H9 (cell line): ENCODE data around the gene BANF1. TPM values are rescaled to one million over a fixed set of nuclear protein-coding genes. Genes with fewer than 3 reads are reported as not detected.

Source experiments
- DNase-seq: peaks from one replicate; pipeline ENCODE4 v3.0.0-alpha.2; 2017
- H2AFZ ChIP-seq: one replicate; pipeline ENCODE4 v1.6.1; 2013; ENCODE audit warnings: mild to moderate bottlenecking, low read length, control low read depth, moderate library complexity
- H2AK5ac ChIP-seq: 2 replicates; pipeline ENCODE4 v1.6.1; 2013; ENCODE audit warnings: low read length, control low read depth, mixed read lengths; ENCODE audit not compliant: insufficient read length
- H2BK120ac ChIP-seq: one replicate; pipeline ENCODE4 v1.6.1; 2013; ENCODE audit warnings: low read depth, mild to moderate bottlenecking, low read length, control low read depth, inconsistent platforms; ENCODE audit not compliant: poor library complexity, severe bottlenecking
- H2BK12ac ChIP-seq: 2 replicates; pipeline ENCODE4 v1.6.1; 2013; ENCODE audit warnings: low read length, control low read depth, mixed read lengths, low read depth; ENCODE audit not compliant: insufficient read length
- H2BK15ac ChIP-seq: 2 replicates; pipeline ENCODE4 v1.6.1; 2013; ENCODE audit warnings: low read depth, low read length, control low read depth
- H2BK20ac ChIP-seq: one replicate; pipeline ENCODE4 v1.6.1; 2013; ENCODE audit warnings: low read depth, mild to moderate bottlenecking, low read length, control low read depth, inconsistent platforms; ENCODE audit not compliant: poor library complexity, severe bottlenecking
- H2BK5ac ChIP-seq: 2 replicates; pipeline ENCODE4 v1.6.1; 2013; ENCODE audit warnings: low read length, control low read depth, mixed read lengths; ENCODE audit not compliant: insufficient read length
- H3K14ac ChIP-seq: 2 replicates; pipeline ENCODE4 v1.6.1; 2013; ENCODE audit warnings: low read length, control low read depth; ENCODE audit not compliant: insufficient read depth
- H3K18ac ChIP-seq: 2 replicates; pipeline ENCODE4 v1.6.1; 2013; ENCODE audit warnings: low read depth, mild to moderate bottlenecking, mixed read lengths, low read length, control low read depth; ENCODE audit not compliant: insufficient read length
- H3K23ac ChIP-seq: 2 replicates; pipeline ENCODE4 v1.6.1; 2013; ENCODE audit warnings: low read length, control low read depth, mixed read lengths, low read depth; ENCODE audit not compliant: insufficient read length
- H3K23me2 ChIP-seq: 2 replicates; pipeline ENCODE4 v1.6.1; 2013; ENCODE audit warnings: low read depth, mild to moderate bottlenecking, mixed read lengths, low read length, control low read depth; ENCODE audit not compliant: insufficient read length, poor library complexity, severe bottlenecking
- H3K27ac ChIP-seq: 2 replicates; pipeline ENCODE4 v1.5.1; 2013; ENCODE audit warnings: low read length, control low read depth, mixed read lengths, low read depth; ENCODE audit not compliant: insufficient read length
- H3K27me3 ChIP-seq: 2 replicates; pipeline ENCODE4 v1.6.1; 2013; ENCODE audit warnings: low read length, control low read depth, inconsistent platforms; ENCODE audit not compliant: insufficient read depth
- H3K4ac ChIP-seq: 2 replicates; pipeline ENCODE4 v1.6.1; 2013; ENCODE audit warnings: low read depth, mild to moderate bottlenecking, control low read depth, inconsistent platforms, low read length, moderate library complexity
- H3K4me1 ChIP-seq: 2 replicates; pipeline ENCODE4 v1.6.1; 2013; ENCODE audit warnings: low read length, control low read depth, inconsistent platforms; ENCODE audit not compliant: insufficient read depth
- H3K4me2 ChIP-seq: 2 replicates; pipeline ENCODE4 v1.6.1; 2013; ENCODE audit warnings: low read length, control low read depth, mixed read lengths; ENCODE audit not compliant: insufficient read length, insufficient read depth
- H3K56ac ChIP-seq: 2 replicates; pipeline ENCODE4 v1.6.1; 2013; ENCODE audit warnings: low read depth, mild to moderate bottlenecking, mixed read lengths, low read length, control low read depth; ENCODE audit not compliant: insufficient read length
- H3K79me1 ChIP-seq: 2 replicates; pipeline ENCODE4 v1.6.1; 2013; ENCODE audit warnings: low read depth, mild to moderate bottlenecking, moderate library complexity, low read length, control low read depth, inconsistent platforms; ENCODE audit not compliant: insufficient read depth, poor library complexity, severe bottlenecking
- H3K79me2 ChIP-seq: 2 replicates; pipeline ENCODE4 v1.6.1; 2013; ENCODE audit warnings: low read length, control low read depth, inconsistent platforms; ENCODE audit not compliant: insufficient read depth
- H3K9ac ChIP-seq: 2 replicates; pipeline ENCODE4 v1.6.1; 2013; ENCODE audit warnings: low read length, control low read depth, mixed read lengths; ENCODE audit not compliant: insufficient read length; ENCODE audit errors: extremely low read depth
- H3K9me3 ChIP-seq: one replicate; pipeline ENCODE4 v1.6.1; 2013; ENCODE audit warnings: low read depth, low read length, inconsistent platforms; ENCODE audit not compliant: control insufficient read depth
- H3T11ph ChIP-seq: one replicate; pipeline ENCODE4 v1.6.1; 2013; ENCODE audit warnings: mild to moderate bottlenecking, low read length, control low read depth, inconsistent platforms
- H4K20me1 ChIP-seq: one replicate; pipeline ENCODE4 v1.6.1; 2013; ENCODE audit not compliant: control insufficient read depth, insufficient read length, insufficient read depth
- H4K5ac ChIP-seq: 2 replicates; pipeline ENCODE4 v1.6.1; 2013; ENCODE audit warnings: low read depth, mild to moderate bottlenecking, mixed read lengths, low read length, control low read depth; ENCODE audit not compliant: insufficient read length
- H4K8ac ChIP-seq: replicated peaks from 2 replicates; pipeline ENCODE4 v1.6.1; 2013; ENCODE audit warnings: low read length, control low read depth, mixed read lengths, low read depth; ENCODE audit not compliant: insufficient read length
- H4K91ac ChIP-seq: 2 replicates; pipeline ENCODE4 v1.6.1; 2013; ENCODE audit warnings: low read depth, mild to moderate bottlenecking, moderate library complexity, mixed read lengths, low read length, control low read depth; ENCODE audit not compliant: insufficient read length
- H3K27ac Mint-ChIP-seq, 3 experiments: 2 replicates in 2 of 3; 3 replicates in 1 of 3; pipeline ENCODE4 v1.8.0; 2020 to 2021; ENCODE audit warnings: mixed read lengths in 3 of 3, mild to moderate bottlenecking in 1 of 3, moderate library complexity in 1 of 3
- H3K27me3 Mint-ChIP-seq: 2 replicates; pipeline ENCODE4 v1.8.0; 2021; ENCODE audit warnings: low read depth, mild to moderate bottlenecking, moderate library complexity, mixed read lengths
- H3K36me3 Mint-ChIP-seq, 3 experiments: 2 replicates in 2 of 3; 3 replicates in 1 of 3; pipeline ENCODE4 v1.8.0; 2020 to 2021; ENCODE audit warnings: low read depth in 3 of 3, mixed read lengths in 3 of 3; ENCODE audit not compliant: insufficient read depth in 1 of 3
- H3K4me1 Mint-ChIP-seq, 2 experiments: 2 replicates each; pipeline ENCODE4 v1.8.0; 2020; ENCODE audit warnings: mixed read lengths in 2 of 2
- H3K4me3 Mint-ChIP-seq, 2 experiments: 2 replicates in 1 of 2; 3 replicates in 1 of 2; pipeline ENCODE4 v1.8.0; 2020 to 2021; ENCODE audit warnings: mild to moderate bottlenecking in 2 of 2, mixed read lengths in 2 of 2, moderate library complexity in 1 of 2
- H3K9me3 Mint-ChIP-seq, 2 experiments: 2 replicates in 1 of 2; 3 replicates in 1 of 2; pipeline ENCODE4 v1.8.0; 2020; ENCODE audit warnings: mild to moderate bottlenecking in 2 of 2, mixed read lengths in 2 of 2, moderate library complexity in 1 of 2
- WGBS: extraction: QIAGEN DNeasy Blood & Tissue Kit; methylation state at CpG from one replicate; pipeline ENCODE4 v1.1.7; 2013; ENCODE audit warnings: missing lambda C conversion rate, low lambda C conversion rate, mixed read lengths; ENCODE audit not compliant: insufficient read length; ENCODE audit errors: extremely low coverage; 5-methylcytosine and 5-hydroxymethylcytosine counted together
- total RNA-seq: library from RNA; stranded (reverse); gene quantifications from 2 replicates; pipeline ENCODE4 v1.2.1, GENCODE V29; 2021
- TF ChIP-seq, protein P1 (sequence below): fragments of 200-600 bp; sonication (generic); conservative IDR thresholded peaks from 3 replicates; pipeline ENCODE4 v1.8.0; 2021; ENCODE audit warnings: antibody characterized with exemption, mild to moderate bottlenecking

The BANF1 gene
- total RNA-seq, 1 experiment from 2014 or later, result 346 TPM

DNA sequence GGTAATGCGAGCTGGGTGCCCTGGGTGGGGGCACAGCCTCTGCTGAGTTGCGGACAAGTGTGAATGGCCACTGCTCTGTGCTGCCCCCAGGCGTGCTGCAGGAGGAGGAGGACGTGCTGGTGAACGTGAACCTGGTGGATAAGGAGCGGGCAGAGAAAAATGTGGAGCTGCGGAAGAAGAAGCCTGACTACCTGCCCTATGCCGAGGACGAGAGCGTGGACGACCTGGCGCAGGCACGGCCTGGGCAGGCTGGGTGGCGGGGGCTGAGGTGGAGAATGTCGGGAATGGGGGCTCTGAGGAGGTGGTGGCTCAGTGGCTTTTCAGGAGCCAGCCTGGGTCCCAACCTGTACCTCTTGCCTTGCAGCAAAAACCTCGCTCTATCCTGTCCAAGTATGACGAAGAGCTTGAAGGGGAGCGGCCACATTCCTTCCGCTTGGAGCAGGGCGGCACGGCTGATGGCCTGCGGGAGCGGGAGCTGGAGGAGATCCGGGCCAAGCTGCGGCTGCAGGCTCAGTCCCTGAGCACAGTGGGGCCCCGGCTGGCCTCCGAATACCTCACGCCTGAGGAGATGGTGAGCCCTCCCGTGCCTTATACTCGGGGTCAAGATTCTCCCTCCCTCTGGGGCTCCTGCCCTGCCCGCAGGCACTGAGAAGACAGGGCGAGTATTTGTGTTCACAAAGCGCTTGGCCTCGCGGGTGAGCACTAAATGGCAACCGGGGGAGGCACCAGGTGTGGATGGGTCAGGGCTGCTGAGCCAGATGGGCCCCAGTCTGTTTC lies 36.1 kb upstream of the BANF1 start:
- no peak overlapping the region for H4K8ac ChIP-seq
- Mint-ChIP-seq H3K4me1 (peaks cover 17% of the 10 kb centered on the region in 2 experiments), H3K27ac (no peak overlapping the region; a peak in 1 of 7 replicates), H3K27me3 (no peaks in the 10 kb centered on the region), H3K9me3 (no peaks in the 10 kb centered on the region; a peak in 1 of 5 replicates), H3K36me3 (peaks cover 46 to 72% (median 69%) of the 10 kb centered on the region in 3 experiments), H3K4me3 (peak overlapping the region in 1 of 2 experiments; percentile 58; a peak in 2 of 5 replicates)
- H3K23me2 ChIP-seq, result peaks cover under 1% of the 10 kb centered on the region
- H3K56ac ChIP-seq, result no peak overlapping the region
- no peaks in the 10 kb centered on the region for H3K27me3 ChIP-seq
- H4K20me1 ChIP-seq, result no peaks in the 10 kb centered on the region
- no peak overlapping the region for H3T11ph ChIP-seq
- no peak overlapping the region for H3K9ac ChIP-seq
- peaks cover 10% of the 10 kb centered on the region; the same call in 1 of the 2 replicates for H3K79me2 ChIP-seq
- H3K18ac ChIP-seq, result no peak overlapping the region
- H4K91ac ChIP-seq, result no peak overlapping the region
- H3K9me3 ChIP-seq, result no peaks in the 10 kb centered on the region
- DNase-seq, result no peak
- H2AFZ ChIP-seq, result no peak overlapping the region
- no peak overlapping the region for H3K23ac ChIP-seq
- H3K4ac ChIP-seq, result no peak overlapping the region
- no peak overlapping the region for H2BK120ac ChIP-seq
- no peak overlapping the region for H2BK20ac ChIP-seq
- no peak overlapping the region for H3K4me2 ChIP-seq
- H3K4me1 ChIP-seq, result peaks cover 3% of the 10 kb centered on the region; the same call in 1 of the 2 replicates
- no CpG with 5 or more reads among the region's 36 CpGs for WGBS
- H4K5ac ChIP-seq, result no peak overlapping the region
- no peak overlapping the region; the same call in 1 of the 2 replicates for H3K14ac ChIP-seq
- H2BK12ac ChIP-seq, result no peak overlapping the region
- no peak overlapping the region for H2AK5ac ChIP-seq
- peaks cover 5% of the 10 kb centered on the region for H3K79me1 ChIP-seq
- no peak overlapping the region for H3K27ac ChIP-seq
- TF ChIP-seq, protein P1, sequence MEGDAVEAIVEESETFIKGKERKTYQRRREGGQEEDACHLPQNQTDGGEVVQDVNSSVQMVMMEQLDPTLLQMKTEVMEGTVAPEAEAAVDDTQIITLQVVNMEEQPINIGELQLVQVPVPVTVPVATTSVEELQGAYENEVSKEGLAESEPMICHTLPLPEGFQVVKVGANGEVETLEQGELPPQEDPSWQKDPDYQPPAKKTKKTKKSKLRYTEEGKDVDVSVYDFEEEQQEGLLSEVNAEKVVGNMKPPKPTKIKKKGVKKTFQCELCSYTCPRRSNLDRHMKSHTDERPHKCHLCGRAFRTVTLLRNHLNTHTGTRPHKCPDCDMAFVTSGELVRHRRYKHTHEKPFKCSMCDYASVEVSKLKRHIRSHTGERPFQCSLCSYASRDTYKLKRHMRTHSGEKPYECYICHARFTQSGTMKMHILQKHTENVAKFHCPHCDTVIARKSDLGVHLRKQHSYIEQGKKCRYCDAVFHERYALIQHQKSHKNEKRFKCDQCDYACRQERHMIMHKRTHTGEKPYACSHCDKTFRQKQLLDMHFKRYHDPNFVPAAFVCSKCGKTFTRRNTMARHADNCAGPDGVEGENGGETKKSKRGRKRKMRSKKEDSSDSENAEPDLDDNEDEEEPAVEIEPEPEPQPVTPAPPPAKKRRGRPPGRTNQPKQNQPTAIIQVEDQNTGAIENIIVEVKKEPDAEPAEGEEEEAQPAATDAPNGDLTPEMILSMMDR, result no peak
- H2BK15ac ChIP-seq, result no peak overlapping the region
- no peak overlapping the region for H2BK5ac ChIP-seq
